CD14-positive monocyte (primary cell): ENCODE results near the gene ITGA11. TPM values are rescaled to one million over a fixed set of nuclear protein-coding genes. Genes with fewer than 3 reads are reported as not detected.

Experiments
- DNase-seq, 3 donors: peaks; one replicate each; pipeline ENCODE4 v3.0.0-alpha.2; 2011 to 2022
- H2AFZ ChIP-seq: 2 replicates; pipeline ENCODE4 v1.6.0; 2012; ENCODE audit warnings: mild to moderate bottlenecking, low read depth, low read length, inconsistent platforms; ENCODE audit not compliant: insufficient read depth, poor library complexity, severe bottlenecking
- H3K27ac ChIP-seq, 2 donors: 1 replicate in 1 of 2; 2 replicates in 1 of 2; pipeline ENCODE4 v1.5.1; 2012 to 2013; ENCODE audit warnings: low read length in 2 of 2, control low read depth in 1 of 2, inconsistent platforms in 1 of 2, low read depth in 1 of 2, mild to moderate bottlenecking in 1 of 2
- H3K27me3 ChIP-seq, 2 donors: one replicate each; pipeline versions ENCODE4 v1.6.0 to v1.6.1; 2011 to 2013; ENCODE audit warnings: low read length in 2 of 2; ENCODE audit not compliant: control insufficient read depth in 2 of 2, insufficient read depth in 2 of 2
- H3K36me3 ChIP-seq, 2 donors: replicated peaks in 1 of 2; 1 replicate in 1 of 2; 2 replicates in 1 of 2; pipeline versions ENCODE4 v1.5.1 to v1.6.1; 2012 to 2013; ENCODE audit warnings: low read length in 2 of 2, control low read depth in 1 of 2, inconsistent platforms in 1 of 2, mild to moderate bottlenecking in 1 of 2; ENCODE audit not compliant: insufficient read depth in 2 of 2, control insufficient read depth in 1 of 2
- H3K4me1 ChIP-seq, 2 donors: 1 replicate in 1 of 2; 2 replicates in 1 of 2; pipeline versions ENCODE4 v1.5.1 to v1.6.1; 2012 to 2013; ENCODE audit warnings: low read length in 2 of 2, control low read depth in 1 of 2, inconsistent platforms in 1 of 2, mild to moderate bottlenecking in 1 of 2, moderate library complexity in 1 of 2; ENCODE audit not compliant: insufficient read depth in 2 of 2, control insufficient read depth in 1 of 2
- H3K4me2 ChIP-seq: replicated peaks from 2 replicates; pipeline ENCODE3; 2012; ENCODE audit warnings: low read length, moderate library complexity, mild to moderate bottlenecking; ENCODE audit not compliant: poor library complexity, severe bottlenecking; ENCODE audit errors: extremely low read depth
- H3K4me3 ChIP-seq, 3 experiments: fragments of 200-600 bp in 1 of 3; sonication (generic) in 1 of 3; replicated peaks in 1 of 3; 1 replicate in 2 of 3; 2 replicates in 1 of 3; pipeline ENCODE4 v1.5.1; 2011 to 2013; ENCODE audit warnings: low read length in 3 of 3, mild to moderate bottlenecking in 3 of 3, control low read depth in 2 of 3, low read depth in 2 of 3, inconsistent platforms in 1 of 3, moderate library complexity in 1 of 3
- H3K79me2 ChIP-seq: 2 replicates; pipeline ENCODE4 v1.6.0; 2012; ENCODE audit warnings: mild to moderate bottlenecking, control low read depth, inconsistent platforms, low read length, moderate library complexity; ENCODE audit not compliant: insufficient read depth
- H3K9ac ChIP-seq: 2 replicates; pipeline ENCODE4 v1.6.0; 2017; ENCODE audit warnings: low read length, mild to moderate bottlenecking; ENCODE audit not compliant: insufficient read depth, poor library complexity, severe bottlenecking
- H3K9me3 ChIP-seq, 2 donors: replicated peaks in 1 of 2; 1 replicate in 1 of 2; 2 replicates in 1 of 2; pipeline versions ENCODE4 v1.5.1 to v1.6.1; 2012 to 2013; ENCODE audit warnings: low read length in 2 of 2, control low read depth in 1 of 2; ENCODE audit not compliant: control insufficient read depth in 1 of 2, insufficient read depth in 1 of 2
- H4K20me1 ChIP-seq: 2 replicates; pipeline ENCODE4 v1.6.0; 2012; ENCODE audit warnings: mild to moderate bottlenecking, low read length, control low read depth, moderate library complexity; ENCODE audit not compliant: insufficient read depth
- H3K27ac Mint-ChIP-seq, 7 donors: one replicate each; pipeline ENCODE4 v1.8.0; 2020; ENCODE audit warnings: mild to moderate bottlenecking in 7 of 7, mixed read lengths in 7 of 7, moderate library complexity in 6 of 7, inconsistent platforms in 2 of 7
- H3K27me3 Mint-ChIP-seq, 3 donors: one replicate each; pipeline ENCODE4 v1.8.0; 2021 to 2022; ENCODE audit warnings: low read depth in 3 of 3, mild to moderate bottlenecking in 3 of 3, mixed read lengths in 3 of 3, moderate library complexity in 3 of 3, inconsistent platforms in 1 of 3
- H3K36me3 Mint-ChIP-seq, 2 donors: one replicate each; pipeline ENCODE4 v1.8.0; 2020; ENCODE audit warnings: mixed read lengths in 2 of 2, inconsistent platforms in 1 of 2, mild to moderate bottlenecking in 1 of 2
- H3K4me1 Mint-ChIP-seq: one replicate; pipeline ENCODE4 v1.8.0; 2020; ENCODE audit warnings: mild to moderate bottlenecking, mixed read lengths
- H3K4me3 Mint-ChIP-seq, 2 donors: one replicate each; pipeline ENCODE4 v1.8.0; 2020; ENCODE audit warnings: mild to moderate bottlenecking in 2 of 2, mixed read lengths in 2 of 2, moderate library complexity in 1 of 2
- H3K9me3 Mint-ChIP-seq, 7 donors: one replicate each; pipeline ENCODE4 v1.8.0; 2020 to 2022; ENCODE audit warnings: mixed read lengths in 7 of 7, mild to moderate bottlenecking in 6 of 7, moderate library complexity in 6 of 7, inconsistent platforms in 2 of 7
- WGBS: methylation state at CpG from one replicate; pipeline ENCODE4 v1.1.5; 2013; ENCODE audit warnings: missing lambda C conversion rate; ENCODE audit not compliant: insufficient coverage; 5-methylcytosine and 5-hydroxymethylcytosine counted together
- intact Hi-C, 2 donors: fragments of 100-400 bp; cut with micrococcal nuclease; formaldehyde crosslinking; loops; one replicate each; pipeline versions ENCODE4 v1.15.0 to v1.15.1; 2023
- polyA plus RNA-seq, 3 donors: library from polyadenylated mRNA; depleted of rRNA in 1 of 3; unstranded in 2 of 3; stranded (reverse) in 1 of 3; fragments of 300-500 nt in 2 of 3; fragments of >200 nt in 1 of 3; fragmentation: Illumina TruSeq in 2 of 3; gene quantifications; 1 replicate in 2 of 3; 2 replicates in 1 of 3; pipeline ENCODE4 v1.2.3, GENCODE V29; 2012 to 2021
- TF ChIP-seq, protein P1 (sequence below): fragments of 200-600 bp; IDR thresholded peaks from one replicate; pipeline ENCODE4 v1.8.0; 2022; ENCODE audit warnings: antibody characterized with exemption, mild to moderate bottlenecking

The ITGA11 gene
- polyA plus RNA-seq, 3 donors, result under 0.01 to 0.01 TPM; not detected in 1

DNA sequence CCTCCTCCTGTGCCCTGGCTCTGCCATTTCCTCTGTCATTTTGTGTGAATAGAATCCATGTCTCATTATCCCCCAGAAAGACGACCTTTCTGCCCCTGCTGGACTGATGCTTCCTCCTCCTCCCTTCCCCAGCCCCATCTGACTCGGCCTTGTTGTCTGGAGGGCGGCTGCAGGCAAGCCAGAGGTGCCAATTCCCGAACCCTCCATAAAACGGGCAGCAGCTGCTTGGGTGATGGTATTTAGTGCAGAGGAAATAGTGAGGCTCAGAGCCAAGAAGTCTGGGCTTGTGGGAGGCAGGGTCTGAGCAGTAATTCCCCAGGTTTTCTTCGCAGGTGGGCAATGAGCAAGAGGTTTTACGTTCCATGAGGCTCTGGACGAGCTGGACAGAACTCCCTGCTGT is 71.2 kb downstream of the ITGA11 start:
- Mint-ChIP-seq H3K4me1 (peaks cover 7% of the 10 kb centered on the region), H3K27me3 (peaks cover 0 to 4% (median 2%) of the 10 kb centered on the region in 3 donors), H3K27ac (no peak overlapping the region), H3K9me3 (peaks cover 3 to 16% (median 13%) of the 10 kb centered on the region in 7 donors), H3K4me3 (no peak overlapping the region), H3K36me3 (no peaks in the 10 kb centered on the region)
- Histone ChIP-seq H3K4me1 (no peaks in the 10 kb centered on the region), H3K4me2 (no peak overlapping the region), H3K9ac (no peak overlapping the region), H2AFZ (no peak overlapping the region), H3K9me3 (peaks cover 5 to 13% of the 10 kb centered on the region in 2 donors), H3K79me2 (no peaks in the 10 kb centered on the region), H4K20me1 (no peaks in the 10 kb centered on the region), H3K27me3 (no peaks in the 10 kb centered on the region), H3K4me3 (no peak overlapping the region), H3K27ac (no peak overlapping the region), H3K36me3 (no peaks in the 10 kb centered on the region)
- DNase-seq, result no peak
- intact Hi-C loops, result no loop called here
- TF ChIP-seq, protein P1, sequence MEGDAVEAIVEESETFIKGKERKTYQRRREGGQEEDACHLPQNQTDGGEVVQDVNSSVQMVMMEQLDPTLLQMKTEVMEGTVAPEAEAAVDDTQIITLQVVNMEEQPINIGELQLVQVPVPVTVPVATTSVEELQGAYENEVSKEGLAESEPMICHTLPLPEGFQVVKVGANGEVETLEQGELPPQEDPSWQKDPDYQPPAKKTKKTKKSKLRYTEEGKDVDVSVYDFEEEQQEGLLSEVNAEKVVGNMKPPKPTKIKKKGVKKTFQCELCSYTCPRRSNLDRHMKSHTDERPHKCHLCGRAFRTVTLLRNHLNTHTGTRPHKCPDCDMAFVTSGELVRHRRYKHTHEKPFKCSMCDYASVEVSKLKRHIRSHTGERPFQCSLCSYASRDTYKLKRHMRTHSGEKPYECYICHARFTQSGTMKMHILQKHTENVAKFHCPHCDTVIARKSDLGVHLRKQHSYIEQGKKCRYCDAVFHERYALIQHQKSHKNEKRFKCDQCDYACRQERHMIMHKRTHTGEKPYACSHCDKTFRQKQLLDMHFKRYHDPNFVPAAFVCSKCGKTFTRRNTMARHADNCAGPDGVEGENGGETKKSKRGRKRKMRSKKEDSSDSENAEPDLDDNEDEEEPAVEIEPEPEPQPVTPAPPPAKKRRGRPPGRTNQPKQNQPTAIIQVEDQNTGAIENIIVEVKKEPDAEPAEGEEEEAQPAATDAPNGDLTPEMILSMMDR, result no peak
- 72% methylated on average over 5 of the region's 8 CpGs for WGBS

DNA sequence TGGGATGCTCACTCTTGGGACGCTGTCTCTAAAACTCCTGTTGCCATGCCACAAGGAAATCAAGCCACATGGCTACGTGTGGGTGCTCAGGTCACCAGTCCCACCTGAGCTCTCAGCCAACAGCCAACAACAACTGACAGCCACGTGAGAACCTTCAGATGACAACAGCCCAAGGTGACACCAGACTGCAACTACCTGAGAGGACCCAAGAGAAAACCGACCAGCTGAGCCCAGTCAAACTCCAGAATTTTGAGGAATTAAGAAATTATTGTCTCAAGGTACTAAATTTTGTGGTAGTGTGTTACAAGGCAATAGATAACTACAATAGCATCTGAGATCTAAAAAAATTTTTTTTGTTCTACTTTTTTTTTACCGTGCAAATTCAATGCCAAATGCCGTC is 75.2 kb downstream of the ITGA11 start:
- Histone ChIP-seq H3K36me3 (no peaks in the 10 kb centered on the region), H3K4me1 (peaks cover 12% of the 10 kb centered on the region in 2 donors), H2AFZ (no peak overlapping the region), H4K20me1 (no peaks in the 10 kb centered on the region), H3K9me3 (peaks cover 5 to 13% of the 10 kb centered on the region in 2 donors), H3K9ac (no peak overlapping the region), H3K4me2 (no peak overlapping the region), H3K4me3 (no peak overlapping the region), H3K27ac (no peak overlapping the region), H3K79me2 (no peaks in the 10 kb centered on the region), H3K27me3 (no peaks in the 10 kb centered on the region)
- Mint-ChIP-seq H3K27me3 (peaks cover 0 to 3% (median 2%) of the 10 kb centered on the region in 3 donors), H3K4me1 (peaks cover 10% of the 10 kb centered on the region), H3K36me3 (no peaks in the 10 kb centered on the region), H3K9me3 (peaks cover 3 to 16% (median 13%) of the 10 kb centered on the region in 7 donors), H3K4me3 (no peak overlapping the region), H3K27ac (no peak overlapping the region)
- no peak for DNase-seq
- TF ChIP-seq, protein P1, result no peak
- 83% methylated on average over 3 of the region's 6 CpGs for WGBS
- intact Hi-C loops, result no loop called here
